K562 (cell line): ENCODE results near the gene PPARGC1A. TPM values are rescaled to one million over a fixed set of nuclear protein-coding genes. Genes with fewer than 3 reads are reported as not detected.

ENCODE experiments used
- HNRNPH1 ChIP-seq: fragments of 200-400 bp; formaldehyde crosslinking; optimal IDR thresholded peaks from 2 replicates; pipeline ENCODE3; 2017; ENCODE audit warnings: low read depth, mild to moderate bottlenecking, low read length, moderate library complexity
- KLF10 ChIP-seq: fragments of 250-450 bp; sonication (Bioruptor Pico); IDR thresholded peaks from 2 replicates; pipeline ENCODE4 v1.6.1; 2021; ENCODE audit warnings: matching md5 sums
- MLLT1 ChIP-seq, 2 experiments: fragments of 450-650 bp; IDR thresholded peaks; 2 replicates each; pipeline ENCODE4 v1.6.1; 2016
- NFATC3 ChIP-seq: fragments of 450-650 bp; IDR thresholded peaks from 2 replicates; pipeline ENCODE4 v1.6.1; 2017; ENCODE audit warnings: mild to moderate bottlenecking
- NFIX ChIP-seq: fragments of 250-450 bp; sonication (Bioruptor Pico); IDR thresholded peaks from 2 replicates; pipeline ENCODE4 v1.4.0; 2020; ENCODE audit warnings: low read depth, mild to moderate bottlenecking, moderate library complexity
- PML ChIP-seq: IDR thresholded peaks from 2 replicates; pipeline ENCODE4 v1.6.1; 2012; ENCODE audit warnings: low read length, inconsistent platforms
- POLR3G ChIP-seq: IDR thresholded peaks from 2 replicates; pipeline ENCODE4 v1.6.1; 2011; ENCODE audit not compliant: insufficient read length, insufficient replicate concordance; ENCODE audit errors: extremely low read depth
- TARDBP ChIP-seq: fragments of 450-650 bp; IDR thresholded peaks from 2 replicates; pipeline ENCODE4 v1.6.1; 2016
- TFAM ChIP-seq: fragments of 250-450 bp; sonication (Bioruptor Pico); conservative IDR thresholded peaks from 2 replicates; pipeline ENCODE4 v1.5.0; 2021; ENCODE audit warnings: mild to moderate bottlenecking, moderate library complexity
- TSHZ1 ChIP-seq: fragments of 250-450 bp; sonication (Bioruptor Pico); IDR thresholded peaks from 2 replicates; pipeline ENCODE4 v1.4.0; 2020; ENCODE audit warnings: mild to moderate bottlenecking, moderate library complexity
- ZNF253 ChIP-seq: fragments of 250-450 bp; sonication (Bioruptor Pico); conservative IDR thresholded peaks from 2 replicates; pipeline ENCODE4 v1.6.1; 2021; ENCODE audit warnings: mild to moderate bottlenecking
- polyA plus RNA-seq, 8 experiments: library from polyadenylated mRNA; depleted of rRNA in 4 of 8; stranded (reverse) in 5 of 8; unstranded in 3 of 8; fragments of >200 nt; fragmentation: Nextera tagmentation in 2 of 8; fragmentation: Illumina TruSeq in 1 of 8; extraction: Ambion mirVana in 2 of 8; extraction: Trizol in 1 of 8; gene quantifications; 2 replicates each; pipeline versions ENCODE4 v1.2.1 to v1.2.3, GENCODE V29; 2011 to 2014; ENCODE audit warnings: inconsistent platforms in 1 of 8, missing spikeins in 1 of 8
- total RNA-seq, 7 experiments: library from RNA; depleted of rRNA in 6 of 7; stranded (reverse); fragments of >200 nt in 6 of 7; fragmentation: Illumina TruSeq in 2 of 7; extraction: Trizol in 2 of 7; gene quantifications; 2 replicates each; pipeline versions ENCODE4 v1.2.1 to v1.2.3, GENCODE V29; 2011 to 2021; ENCODE audit warnings: low replicate concordance in 1 of 7

Gene PPARGC1A
- total and polyA plus RNA-seq, 9 of the 15 experiments (the other 6 are each of a cell fraction or from before 2014, with no cell fraction given): 0.02 TPM; not detected in 8

- TF ChIP-seq MLLT1 (IDR thresholded peaks at IDR 0.05) (no peak), POLR3G (no peak), TFAM (CRISPR knock-in tag) (no peak), NFIX (no peak), PML (no peak), TARDBP (no peak), ZNF253 (CRISPR knock-in tag) (no peak), HNRNPH1 (no peak), TSHZ1 (CRISPR knock-in tag) (no peak), KLF10 (CRISPR knock-in tag) (no peak), NFATC3 (no peak)
These were observed 4.2 kb upstream of the PPARGC1A start (continued) for GRCh38 chr4:23894021-23894420.
